NB4 (cell line): ENCODE data around the gene CIAO1.
A peak's percentile ranks its signal among the peaks of the same experiment; 100 is the strongest.

Experiments
- DNase-seq: peaks from one replicate; pipeline ENCODE4 v3.0.0; 2010; ENCODE audit warnings: low read depth
- H3K4me3 ChIP-seq: one replicate; pipeline ENCODE4 v1.5.1; 2011; ENCODE audit warnings: mild to moderate bottlenecking, low read depth, low read length, moderate library complexity
- MYC ChIP-seq: IDR thresholded peaks from 2 replicates; pipeline ENCODE4 v1.6.1; 2011; ENCODE audit warnings: low read depth, low read length
- POLR2A ChIP-seq: IDR thresholded peaks from 2 replicates; pipeline ENCODE4 v1.6.1; 2011; ENCODE audit warnings: mild to moderate bottlenecking; ENCODE audit not compliant: insufficient read length; ENCODE audit errors: extremely low read depth
- TF ChIP-seq, protein P1 (sequence below): IDR thresholded peaks from 2 replicates; pipeline ENCODE4 v1.6.1; 2011; ENCODE audit warnings: low read depth, low read length
- TF ChIP-seq, protein P2 (sequence below): IDR thresholded peaks from one replicate; pipeline ENCODE4 v1.5.1; 2012; ENCODE audit warnings: low read depth, low read length

CIAO1 gene

DNA sequence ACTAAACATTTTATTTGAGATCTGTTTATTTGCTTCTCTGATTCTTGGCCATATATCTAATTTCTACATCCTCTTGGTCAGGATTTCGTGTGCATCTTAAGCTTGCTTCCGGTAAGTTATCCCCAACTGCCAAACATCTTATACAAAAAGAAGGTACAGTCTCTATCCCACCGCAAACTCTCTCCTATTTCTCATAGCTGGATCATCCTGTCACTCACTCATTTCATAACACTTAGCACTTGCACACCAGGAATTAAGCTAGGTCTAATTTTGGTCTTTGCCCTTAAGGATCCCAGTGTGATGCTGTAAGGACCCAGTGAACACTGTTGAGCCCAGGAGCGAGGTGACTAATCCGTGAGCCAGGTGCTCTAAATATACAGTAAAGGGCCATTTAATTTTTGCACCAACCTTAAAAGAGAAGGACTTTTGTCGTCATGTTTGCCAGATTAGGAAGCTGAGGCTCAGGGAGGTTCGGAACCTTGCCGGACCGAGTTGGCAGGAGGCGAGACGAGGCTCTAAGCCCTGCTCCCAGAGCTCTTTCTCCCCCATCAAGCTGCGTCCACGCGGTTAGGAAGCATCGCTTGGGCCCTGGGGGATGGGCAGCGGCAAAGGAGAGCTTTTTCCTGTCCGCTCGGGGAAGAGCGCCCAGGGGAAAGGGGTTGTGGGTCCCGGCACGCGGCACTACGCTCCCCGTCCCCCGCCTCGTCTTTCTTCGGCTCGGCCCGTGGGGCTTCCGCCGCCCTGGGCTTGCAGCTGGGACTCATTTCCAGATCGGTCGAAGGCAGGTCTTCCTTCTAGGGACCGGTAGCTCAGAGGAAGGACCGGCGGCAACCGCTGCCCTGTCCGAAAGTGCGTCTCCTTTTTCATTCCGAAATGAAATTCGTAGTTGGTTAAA lies 55.0 kb downstream of the CIAO1 start:
- peak overlapping the region; percentile 66 for H3K4me3 ChIP-seq
- TF ChIP-seq, protein P1, sequence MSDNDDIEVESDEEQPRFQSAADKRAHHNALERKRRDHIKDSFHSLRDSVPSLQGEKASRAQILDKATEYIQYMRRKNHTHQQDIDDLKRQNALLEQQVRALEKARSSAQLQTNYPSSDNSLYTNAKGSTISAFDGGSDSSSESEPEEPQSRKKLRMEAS, result no peak
- TF ChIP-seq MYC (0 out of 2 replicates have a peak, but pooled peaks have one; percentile 14), POLR2A (no peak)
- TF ChIP-seq, protein P2, sequence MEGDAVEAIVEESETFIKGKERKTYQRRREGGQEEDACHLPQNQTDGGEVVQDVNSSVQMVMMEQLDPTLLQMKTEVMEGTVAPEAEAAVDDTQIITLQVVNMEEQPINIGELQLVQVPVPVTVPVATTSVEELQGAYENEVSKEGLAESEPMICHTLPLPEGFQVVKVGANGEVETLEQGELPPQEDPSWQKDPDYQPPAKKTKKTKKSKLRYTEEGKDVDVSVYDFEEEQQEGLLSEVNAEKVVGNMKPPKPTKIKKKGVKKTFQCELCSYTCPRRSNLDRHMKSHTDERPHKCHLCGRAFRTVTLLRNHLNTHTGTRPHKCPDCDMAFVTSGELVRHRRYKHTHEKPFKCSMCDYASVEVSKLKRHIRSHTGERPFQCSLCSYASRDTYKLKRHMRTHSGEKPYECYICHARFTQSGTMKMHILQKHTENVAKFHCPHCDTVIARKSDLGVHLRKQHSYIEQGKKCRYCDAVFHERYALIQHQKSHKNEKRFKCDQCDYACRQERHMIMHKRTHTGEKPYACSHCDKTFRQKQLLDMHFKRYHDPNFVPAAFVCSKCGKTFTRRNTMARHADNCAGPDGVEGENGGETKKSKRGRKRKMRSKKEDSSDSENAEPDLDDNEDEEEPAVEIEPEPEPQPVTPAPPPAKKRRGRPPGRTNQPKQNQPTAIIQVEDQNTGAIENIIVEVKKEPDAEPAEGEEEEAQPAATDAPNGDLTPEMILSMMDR, result no peak
- peak; percentile 23 for DNase-seq
